GM18526 (cell line): ENCODE measurements around the gene ARSB.

Experiments used
- POLR2A ChIP-seq: IDR thresholded peaks from 3 replicates; pipeline ENCODE4 v1.6.1; 2011; ENCODE audit not compliant: insufficient read length; ENCODE audit errors: extremely low read depth

ARSB gene

GRCh38 chr5:78896132-78896531 lies 89.0 kb downstream of the ARSB start:
- TF ChIP-seq POLR2A = no peak

DNA sequence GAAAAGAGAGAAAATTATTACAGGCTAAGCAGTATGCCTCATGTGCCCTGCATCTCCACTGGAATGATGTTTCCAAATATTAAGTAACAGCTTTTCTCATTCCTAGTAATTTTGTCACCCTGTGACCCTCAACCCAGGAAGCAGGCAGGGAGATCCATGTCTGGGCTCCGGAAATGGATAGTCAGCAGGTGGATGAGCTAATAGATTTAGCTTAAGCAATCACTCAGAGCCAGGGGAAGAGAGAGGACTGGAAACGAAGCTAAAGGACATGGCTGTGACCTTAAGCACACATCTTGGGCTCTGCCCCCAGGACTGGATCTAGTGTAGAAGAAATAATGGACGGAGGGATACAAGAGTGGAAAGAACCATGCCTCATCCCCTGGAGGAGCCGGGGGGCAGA lies 89.5 kb downstream of the ARSB start:
- no peak for TF ChIP-seq POLR2A

DNA sequence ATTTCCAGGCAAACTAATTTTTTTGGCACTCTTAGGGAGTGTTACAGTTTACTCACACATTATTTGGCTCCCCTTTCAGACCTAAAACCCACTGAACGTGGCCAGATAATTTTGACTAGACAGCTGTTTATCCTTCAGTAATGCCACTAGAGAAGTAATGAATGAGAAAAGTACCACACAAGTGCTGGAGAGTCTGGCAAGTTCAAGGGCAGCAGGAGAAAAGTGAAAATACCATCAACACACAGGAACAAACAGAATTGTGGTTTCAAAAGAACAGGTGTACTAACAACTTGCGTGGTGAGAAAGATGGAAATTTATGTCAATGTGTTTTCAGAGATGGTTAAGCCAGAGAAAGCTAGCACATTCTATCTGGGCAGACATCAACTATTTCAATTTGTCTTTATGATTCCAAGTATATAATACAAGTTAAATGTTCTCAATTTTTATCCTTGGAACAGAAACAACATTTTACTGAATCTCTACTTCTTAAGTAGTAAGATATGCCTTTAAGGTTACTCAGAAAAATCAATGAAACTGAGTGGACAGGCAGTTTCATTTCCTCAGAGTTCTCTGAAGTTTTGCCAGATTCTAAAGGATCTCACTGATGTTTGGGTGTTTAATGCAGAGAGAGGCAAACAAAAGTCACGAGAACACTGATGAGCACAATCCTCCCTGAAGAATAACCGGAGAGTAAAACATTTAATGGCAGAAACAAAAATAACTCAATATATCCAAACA lies 91.0 kb downstream of the ARSB start:
- no peak for TF ChIP-seq POLR2A

DNA sequence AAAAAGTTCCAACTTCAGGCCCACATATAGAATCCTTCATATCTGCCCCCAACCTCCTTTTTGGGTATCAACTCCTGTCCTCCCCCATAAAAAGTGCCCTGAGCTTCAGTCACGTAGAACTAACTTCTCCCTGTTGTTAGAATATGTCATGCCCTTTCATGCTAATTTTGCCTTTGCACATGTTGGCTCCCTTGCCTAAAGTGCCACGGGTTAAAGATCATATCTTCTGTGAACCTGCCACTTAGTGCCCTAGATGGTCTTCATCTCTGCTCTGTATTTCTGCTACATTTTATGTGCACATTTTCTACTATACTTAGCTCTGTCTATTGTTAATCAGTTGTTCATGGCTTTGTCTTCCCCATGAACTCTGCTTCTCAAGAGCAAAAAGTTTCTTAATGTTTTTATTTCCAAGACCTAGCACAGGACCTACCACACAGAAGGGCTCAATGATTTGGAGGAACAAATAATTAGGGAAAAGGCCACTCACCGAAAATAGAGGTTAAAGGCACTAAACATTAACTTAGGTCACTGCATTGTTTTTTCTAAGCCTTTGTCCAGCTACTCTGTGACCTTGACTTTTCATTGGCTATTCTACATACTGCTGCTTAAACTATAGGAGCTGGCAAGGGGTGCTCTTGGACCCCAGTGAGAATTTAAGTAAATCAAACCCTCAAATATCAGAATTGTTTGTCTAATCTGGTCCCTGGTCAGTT lies 94.3 kb downstream of the ARSB start:
- TF ChIP-seq POLR2A = no peak

GRCh38 chr5:78889369-78890140 lies 95.6 kb downstream of the ARSB start:
- TF ChIP-seq POLR2A = no peak

- TF ChIP-seq POLR2A = no peak
Observed at GRCh38 chr5:78888580-78889368, 96.3 kb downstream of the ARSB start.

- no peak for TF ChIP-seq POLR2A
Observed at GRCh38 chr5:78887384-78888118, 97.6 kb downstream of the ARSB start.

DNA sequence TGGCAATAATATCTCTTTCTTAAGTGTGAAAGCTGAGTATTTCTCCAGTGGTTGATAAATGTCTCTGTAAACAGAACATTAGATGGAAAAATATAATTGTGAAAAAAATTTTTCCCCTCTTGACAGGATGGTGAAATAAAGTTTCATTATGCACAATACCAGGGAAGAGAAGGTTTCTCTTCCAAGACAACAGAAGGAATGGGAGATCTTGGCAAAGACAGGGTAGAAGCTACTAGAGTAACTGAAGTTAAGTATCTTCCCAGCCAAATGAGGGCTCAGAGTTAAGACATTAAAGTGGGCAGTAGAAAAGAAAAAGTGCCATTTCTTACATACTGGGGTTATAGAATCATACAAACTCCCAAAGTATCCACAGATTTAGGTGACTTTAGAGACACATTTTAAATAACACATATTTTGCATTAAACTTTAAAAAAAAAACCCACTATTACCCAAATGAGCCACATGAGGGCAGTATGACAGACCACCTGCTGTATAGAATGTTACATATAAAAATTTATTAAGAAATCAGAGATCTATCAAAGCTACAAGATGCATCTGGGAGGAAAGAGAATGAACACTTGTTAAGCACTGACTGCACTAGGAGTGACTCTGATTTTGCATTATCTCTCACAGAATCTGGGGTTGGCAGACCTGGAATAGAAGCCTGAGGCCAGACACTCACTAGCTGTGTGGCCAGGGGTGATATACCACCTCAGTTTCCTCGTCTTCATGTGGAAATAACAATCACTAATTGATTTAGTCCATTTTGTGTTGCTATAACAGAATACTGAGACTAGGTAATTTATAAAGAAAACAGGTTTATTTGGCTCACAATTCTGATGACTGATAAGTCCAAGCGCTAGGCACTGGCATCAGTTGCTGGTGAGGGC lies 98.5 kb downstream of the ARSB start:
- no peak for TF ChIP-seq POLR2A

- no peak for TF ChIP-seq POLR2A
Observed at GRCh38 chr5:78881884-78882283, 103.2 kb downstream of the ARSB start.

- no peak for TF ChIP-seq POLR2A
Observed at GRCh38 chr5:78879516-78879915, 105.6 kb downstream of the ARSB start.

- no peak for TF ChIP-seq POLR2A
Observed at GRCh38 chr5:78858364-78858763, 126.7 kb downstream of the ARSB start.

- TF ChIP-seq POLR2A = no peak
Observed at GRCh38 chr5:78855026-78855425, 130.1 kb downstream of the ARSB start.

GRCh38 chr5:78845470-78845869 lies 139.6 kb downstream of the ARSB start:
- no peak for TF ChIP-seq POLR2A
